Neural progenitor cell (in vitro differentiated cells): ENCODE results near the gene ASXL1. TPM values are rescaled to one million over a fixed set of nuclear protein-coding genes. Genes with fewer than 3 reads are reported as not detected.

Experiments used
- DNase-seq: peaks from one replicate; pipeline ENCODE4 v3.0.0-alpha.2; 2016; ENCODE audit warnings: low spot score
- H2AFZ ChIP-seq: fragments of 200-600 bp; sonication (generic); replicated peaks from 2 replicates; pipeline ENCODE4 v1.6.1; 2016; ENCODE audit warnings: antibody characterized with exemption
- H3F3A ChIP-seq: fragments of 200-600 bp; sonication (generic); 2 replicates; pipeline ENCODE4 v1.6.1; 2016; ENCODE audit warnings: antibody characterized with exemption, low read depth
- H3K27ac ChIP-seq: fragments of 200-600 bp; sonication (generic); 2 replicates; pipeline ENCODE4 v1.5.1; 2016; ENCODE audit warnings: mild to moderate bottlenecking
- H3K27me3 ChIP-seq: fragments of 200-600 bp; sonication (generic); 2 replicates; pipeline ENCODE4 v1.6.1; 2016; ENCODE audit warnings: mild to moderate bottlenecking, moderate library complexity
- H3K36me3 ChIP-seq: fragments of 200-600 bp; sonication (generic); 2 replicates; pipeline ENCODE4 v1.5.1; 2016
- H3K4me1 ChIP-seq: fragments of 200-600 bp; sonication (generic); 2 replicates; pipeline ENCODE4 v1.6.1; 2016; ENCODE audit warnings: mixed run types
- H3K4me2 ChIP-seq: fragments of 200-600 bp; sonication (generic); 2 replicates; pipeline ENCODE4 v1.6.1; 2016
- H3K4me3 ChIP-seq: fragments of 200-600 bp; sonication (generic); 2 replicates; pipeline ENCODE4 v1.5.1; 2016
- H3K79me2 ChIP-seq: fragments of 200-600 bp; sonication (generic); 2 replicates; pipeline ENCODE4 v1.6.1; 2016; ENCODE audit warnings: low read depth
- H3K9ac ChIP-seq: fragments of 200-600 bp; sonication (generic); 2 replicates; pipeline ENCODE4 v1.6.1; 2016
- H3K9me3 ChIP-seq: fragments of 200-600 bp; sonication (generic); 2 replicates; pipeline ENCODE4 v1.5.1; 2016; ENCODE audit warnings: low read depth
- H4K20me1 ChIP-seq: fragments of 200-600 bp; sonication (generic); 2 replicates; pipeline ENCODE4 v1.6.1; 2016; ENCODE audit warnings: low read depth
- H3K27ac Mint-ChIP-seq: 3 replicates; pipeline ENCODE4 v1.8.0; 2021; ENCODE audit warnings: mixed read lengths
- H3K27me3 Mint-ChIP-seq: 2 replicates; pipeline ENCODE4 v1.8.0; 2022; ENCODE audit warnings: low read depth, mild to moderate bottlenecking, inconsistent platforms, moderate library complexity, mixed read lengths; ENCODE audit not compliant: insufficient read depth
- H3K36me3 Mint-ChIP-seq: 3 replicates; pipeline ENCODE4 v1.8.0; 2021; ENCODE audit warnings: mixed read lengths
- H3K4me1 Mint-ChIP-seq: 3 replicates; pipeline ENCODE4 v1.8.0; 2021; ENCODE audit warnings: mixed read lengths
- H3K4me3 Mint-ChIP-seq: 3 replicates; pipeline ENCODE4 v1.8.0; 2021; ENCODE audit warnings: mild to moderate bottlenecking, moderate library complexity, mixed read lengths
- H3K9me3 Mint-ChIP-seq: 3 replicates; pipeline ENCODE4 v1.8.0; 2020; ENCODE audit warnings: mixed read lengths
- CTCF ChIP-seq: fragments of 200-600 bp; sonication (generic); IDR thresholded peaks from 2 replicates; pipeline ENCODE4 v1.5.1; 2017; ENCODE audit warnings: antibody characterized with exemption, mild to moderate bottlenecking
- EZH2 ChIP-seq: fragments of 200-600 bp; sonication (generic); IDR thresholded peaks from 2 replicates; pipeline ENCODE4 v1.6.1; 2017; ENCODE audit warnings: antibody characterized with exemption, mild to moderate bottlenecking, moderate library complexity
- EZH2phosphoT487 ChIP-seq: fragments of 200-600 bp; sonication (generic); IDR thresholded peaks from 2 replicates; pipeline ENCODE4 v1.6.1; 2017; ENCODE audit warnings: antibody characterized with exemption
- total RNA-seq: library from RNA; depleted of rRNA; stranded (reverse); fragments of >200 nt; gene quantifications from 2 replicates; pipeline ENCODE4 v1.2.3, GENCODE V29; 2015; ENCODE audit warnings: low replicate concordance

Gene ASXL1
- total RNA-seq, 1 donor from 2014 or later: 48.2 TPM

- Histone ChIP-seq H4K20me1 (peaks cover 72% of the 10 kb centered on the region), H3K27me3 (peaks cover 2% of the 10 kb centered on the region), H3K9ac (no peak overlapping the region), H2AFZ (no peak overlapping the region), H3F3A (peaks cover 58% of the 10 kb centered on the region), H3K9me3 (no peaks in the 10 kb centered on the region), H3K4me1 (peaks cover 44% of the 10 kb centered on the region), H3K27ac (no peak overlapping the region), H3K4me2 (peak overlapping the region; percentile 80), H3K4me3 (peak overlapping the region; percentile 83), H3K79me2 (peaks cover 66% of the 10 kb centered on the region), H3K36me3 (no peaks in the 10 kb centered on the region)
- H3K36me3 Mint-ChIP-seq: no peaks in the 10 kb centered on the region
- TF ChIP-seq EZH2phosphoT487 (no peak), EZH2 (no peak), CTCF (no peak)
- peak overlapping the region; percentile 71 for H3K4me3 Mint-ChIP-seq
- peak; percentile 32 for DNase-seq
- peaks cover 21% of the 10 kb centered on the region for H3K27me3 Mint-ChIP-seq
- H3K27ac Mint-ChIP-seq: peak overlapping the region; percentile 28
- H3K4me1 Mint-ChIP-seq: peaks cover 64% of the 10 kb centered on the region
- no peaks in the 10 kb centered on the region for H3K9me3 Mint-ChIP-seq
Observed at GRCh38 chr20:32480371-32481241, 122.5 kb downstream of the ASXL1 start.

- Mint-ChIP-seq H3K27me3 (peaks cover 17% of the 10 kb centered on the region), H3K36me3 (no peaks in the 10 kb centered on the region), H3K4me3 (peak overlapping the region; percentile 88), H3K27ac (no peak overlapping the region), H3K4me1 (peaks cover 63% of the 10 kb centered on the region), H3K9me3 (no peaks in the 10 kb centered on the region)
- H3K79me2 ChIP-seq: peaks cover 56% of the 10 kb centered on the region
- peaks cover 37% of the 10 kb centered on the region for H3K4me1 ChIP-seq
- no peaks in the 10 kb centered on the region for H3K36me3 ChIP-seq
- no peak overlapping the region for H3K9ac ChIP-seq
- no peak for TF ChIP-seq EZH2phosphoT487
- no peak for TF ChIP-seq EZH2
- no peak for TF ChIP-seq CTCF
- H3K27ac ChIP-seq: peak overlapping the region; percentile 1
- H3K27me3 ChIP-seq: peaks cover 4% of the 10 kb centered on the region
- peak overlapping the region; percentile 83 for H3K4me3 ChIP-seq
- no peaks in the 10 kb centered on the region for H3K9me3 ChIP-seq
- peaks cover 55% of the 10 kb centered on the region for H3F3A ChIP-seq
- H3K4me2 ChIP-seq: peak overlapping the region; percentile 80
- no peak overlapping the region for H2AFZ ChIP-seq
- H4K20me1 ChIP-seq: peaks cover 64% of the 10 kb centered on the region
- peak; percentile 45 for DNase-seq
Observed at GRCh38 chr20:32481311-32482142, 123.4 kb downstream of the ASXL1 start.

GRCh38 chr20:32482143-32482441 lies 124.0 kb downstream of the ASXL1 start:
- no peak overlapping the region for H3K27ac Mint-ChIP-seq
- Histone ChIP-seq H3K79me2 (peaks cover 51% of the 10 kb centered on the region), H4K20me1 (peaks cover 59% of the 10 kb centered on the region), H3K9me3 (no peaks in the 10 kb centered on the region), H2AFZ (no peak overlapping the region), H3F3A (peaks cover 55% of the 10 kb centered on the region), H3K4me1 (peaks cover 35% of the 10 kb centered on the region), H3K36me3 (no peaks in the 10 kb centered on the region), H3K9ac (no peak overlapping the region), H3K27ac (no peak overlapping the region), H3K4me3 (peak overlapping the region; percentile 83), H3K4me2 (peak overlapping the region; percentile 80), H3K27me3 (peaks cover 4% of the 10 kb centered on the region)
- no peaks in the 10 kb centered on the region for H3K9me3 Mint-ChIP-seq
- H3K27me3 Mint-ChIP-seq: peaks cover 17% of the 10 kb centered on the region
- peaks cover 59% of the 10 kb centered on the region for H3K4me1 Mint-ChIP-seq
- no peaks in the 10 kb centered on the region for H3K36me3 Mint-ChIP-seq
- peak overlapping the region; percentile 88 for H3K4me3 Mint-ChIP-seq
- TF ChIP-seq EZH2: no peak
- no peak for TF ChIP-seq CTCF
- TF ChIP-seq EZH2phosphoT487: no peak
- DNase-seq: no peak
